GM19023 (cell line): ENCODE measurements around the gene FASTKD1.
"Not testable (repeated sequence)": the region's sequence is repeated elsewhere in the genome, so short reads cannot be mapped to it uniquely, and the experiment has no call there.

Source experiments
- ATAC-seq: cut with Tn5 transposase; IDR thresholded peaks from one replicate; pipeline ENCODE4 v1.9.1; 2021; ENCODE audit warnings: mild to moderate bottlenecking, moderate library complexity; ENCODE audit not compliant: unreplicated experiment

FASTKD1 gene, protein sequence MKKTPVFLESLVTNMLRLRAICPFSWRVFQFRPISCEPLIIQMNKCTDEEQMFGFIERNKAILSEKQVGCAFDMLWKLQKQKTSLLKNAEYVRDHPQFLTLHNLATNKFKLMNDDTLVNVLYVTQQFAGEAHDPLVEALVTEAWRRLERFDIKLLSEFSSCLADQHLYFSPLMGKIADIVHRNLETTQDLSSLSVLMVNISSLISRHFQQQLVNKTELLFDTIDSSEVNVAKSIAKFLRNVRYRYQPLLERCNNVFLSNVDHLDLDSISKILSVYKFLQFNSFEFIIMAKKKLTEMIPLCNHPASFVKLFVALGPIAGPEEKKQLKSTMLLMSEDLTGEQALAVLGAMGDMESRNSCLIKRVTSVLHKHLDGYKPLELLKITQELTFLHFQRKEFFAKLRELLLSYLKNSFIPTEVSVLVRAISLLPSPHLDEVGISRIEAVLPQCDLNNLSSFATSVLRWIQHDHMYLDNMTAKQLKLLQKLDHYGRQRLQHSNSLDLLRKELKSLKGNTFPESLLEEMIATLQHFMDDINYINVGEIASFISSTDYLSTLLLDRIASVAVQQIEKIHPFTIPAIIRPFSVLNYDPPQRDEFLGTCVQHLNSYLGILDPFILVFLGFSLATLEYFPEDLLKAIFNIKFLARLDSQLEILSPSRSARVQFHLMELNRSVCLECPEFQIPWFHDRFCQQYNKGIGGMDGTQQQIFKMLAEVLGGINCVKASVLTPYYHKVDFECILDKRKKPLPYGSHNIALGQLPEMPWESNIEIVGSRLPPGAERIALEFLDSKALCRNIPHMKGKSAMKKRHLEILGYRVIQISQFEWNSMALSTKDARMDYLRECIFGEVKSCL

DNA sequence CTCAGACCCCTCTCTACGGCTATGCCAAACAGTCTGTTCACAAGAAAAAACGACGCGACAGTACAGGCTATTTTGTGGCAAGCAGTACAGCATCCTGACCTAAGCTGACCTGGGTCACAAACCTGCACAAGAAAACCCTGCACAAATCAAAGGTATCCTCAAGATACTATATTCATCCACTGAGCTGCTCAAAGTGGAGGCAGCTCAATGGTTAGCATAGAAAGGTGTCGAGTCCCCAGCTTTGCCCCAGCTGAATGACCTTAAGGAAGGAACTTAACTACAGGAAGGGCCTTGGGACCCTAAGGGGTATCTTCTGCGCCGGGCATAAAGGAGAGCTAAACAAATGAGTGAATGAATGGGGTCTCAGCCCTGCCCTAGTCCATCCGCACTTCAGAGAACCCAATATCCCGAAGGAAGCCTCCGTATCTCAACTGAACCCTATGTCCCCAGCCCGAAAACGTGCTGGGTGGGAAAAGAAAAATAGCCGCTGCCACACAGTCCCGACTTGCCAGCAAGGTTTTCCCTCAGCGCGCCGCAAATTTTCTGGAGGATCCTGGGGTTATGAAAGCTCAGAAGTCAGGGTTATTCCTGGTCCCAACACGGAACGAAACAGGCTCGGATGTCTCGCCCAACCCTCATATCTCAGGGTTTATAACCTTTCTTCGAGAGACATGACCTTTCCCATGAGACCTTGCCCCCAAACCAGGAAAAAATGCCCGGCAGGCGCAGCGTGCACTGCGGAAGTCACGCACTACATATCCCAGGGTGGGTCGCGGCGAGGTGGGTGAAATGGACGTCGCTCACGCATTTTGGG is at the start of gene FASTKD1:
TSS of gene FASTKD1 (minus strand) at position 706 of the 814 bp plus-strand sequence. CDS start 1,836 bp downstream, outside the sequence.
- peak; percentile 99 for ATAC-seq

DNA sequence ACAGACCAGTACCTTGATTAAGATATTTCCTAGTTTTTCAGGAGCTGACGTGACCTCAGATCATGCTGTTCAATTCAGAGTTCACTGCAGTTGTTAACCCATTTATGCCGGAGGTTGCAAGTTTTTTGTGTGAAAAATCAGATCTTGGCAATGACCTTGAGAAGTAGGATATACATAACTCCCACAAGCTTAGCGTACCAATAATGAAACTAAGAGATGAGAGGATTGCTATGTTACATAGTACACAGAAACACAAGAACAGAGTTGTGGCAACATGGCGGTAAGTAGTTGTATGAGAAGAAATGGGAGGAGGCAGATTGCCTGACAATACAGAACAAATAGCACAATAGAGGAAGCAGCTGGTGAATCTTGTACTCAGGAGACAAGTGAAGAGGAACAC is 49.6 kb upstream of the FASTKD1 start:
- ATAC-seq, result no peak

DNA sequence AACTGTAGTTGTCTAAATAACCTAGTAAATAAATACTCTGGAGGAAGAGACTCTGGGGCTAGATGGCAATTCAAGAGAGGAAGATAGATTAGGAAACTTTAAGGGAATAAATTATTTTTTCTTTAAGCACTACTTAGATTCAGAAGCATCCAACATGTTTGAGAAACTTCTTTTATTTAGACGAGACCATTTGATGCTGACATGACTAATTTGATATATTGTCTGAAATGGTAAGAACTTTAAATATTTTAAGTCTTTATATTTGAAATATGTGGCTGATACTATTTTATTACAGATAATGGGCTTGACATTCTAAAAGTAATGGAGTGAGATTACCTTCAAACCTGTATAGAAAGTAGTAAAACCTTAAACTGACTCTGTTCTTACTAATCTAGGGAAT is 46.8 kb upstream of the FASTKD1 start:
- ATAC-seq, result no peak

GRCh38 chr2:169619946-169620345 is 46.3 kb upstream of the FASTKD1 start:
- ATAC-seq, result no peak

DNA sequence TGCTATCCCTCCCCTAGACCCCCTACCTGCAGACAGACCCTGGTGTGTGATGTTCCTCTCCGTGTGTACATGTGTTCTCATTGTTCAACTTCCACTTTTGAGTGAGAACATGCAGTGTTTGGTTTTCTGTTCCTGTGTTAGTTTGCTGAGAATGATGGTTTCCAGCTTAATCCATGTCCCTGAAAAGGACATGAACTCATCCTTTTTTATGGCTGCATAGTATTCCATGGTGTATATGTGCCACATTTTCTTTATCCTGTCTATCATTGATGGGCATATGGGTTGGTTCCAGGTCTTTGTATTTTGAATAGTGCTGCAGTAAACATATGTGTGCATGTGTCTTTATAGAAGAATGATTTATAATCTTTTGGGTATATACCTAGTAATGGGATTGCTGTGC is 42.3 kb upstream of the FASTKD1 start:
- not testable (repeated sequence) for ATAC-seq

DNA sequence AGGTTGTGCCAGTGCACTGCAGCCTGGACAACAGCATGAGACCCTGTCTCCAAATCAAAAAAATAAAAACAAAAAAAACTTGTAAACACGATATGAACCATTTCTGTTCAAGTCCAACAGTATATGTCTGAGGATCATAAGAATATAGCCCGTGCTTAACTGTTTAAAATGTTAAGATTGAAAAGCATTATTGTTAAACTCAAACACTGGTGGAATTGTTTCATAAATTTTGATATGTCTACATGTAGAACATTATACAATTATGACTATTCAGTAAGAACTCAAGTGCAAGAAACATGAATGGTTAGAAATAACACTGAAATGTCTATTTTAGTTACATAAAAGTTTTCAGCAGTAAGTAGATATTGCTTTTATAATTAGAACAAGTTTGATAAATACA is 40.2 kb upstream of the FASTKD1 start:
- no peak for ATAC-seq

GRCh38 chr2:169609264-169609663 is 35.6 kb upstream of the FASTKD1 start:
- ATAC-seq, result no peak

DNA sequence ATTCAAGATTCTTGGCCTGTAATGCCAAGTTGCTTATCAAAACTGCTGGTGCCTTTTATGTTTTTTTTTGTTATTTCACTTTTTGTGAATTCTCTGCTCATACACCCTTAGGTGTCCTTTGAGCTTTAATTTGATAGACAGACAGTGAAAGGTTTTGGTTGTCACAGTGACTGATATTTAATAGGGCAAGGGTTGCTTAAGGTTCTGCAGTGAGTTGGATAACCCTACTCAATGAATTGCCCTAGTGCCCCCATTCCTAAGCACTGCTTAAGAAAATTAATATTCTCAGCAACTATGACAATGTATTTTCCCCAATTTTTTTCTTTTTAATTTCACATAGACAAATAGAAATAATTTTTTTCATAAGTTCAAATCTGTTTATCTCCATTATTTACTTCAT is 25.9 kb upstream of the FASTKD1 start:
- no peak for ATAC-seq

DNA sequence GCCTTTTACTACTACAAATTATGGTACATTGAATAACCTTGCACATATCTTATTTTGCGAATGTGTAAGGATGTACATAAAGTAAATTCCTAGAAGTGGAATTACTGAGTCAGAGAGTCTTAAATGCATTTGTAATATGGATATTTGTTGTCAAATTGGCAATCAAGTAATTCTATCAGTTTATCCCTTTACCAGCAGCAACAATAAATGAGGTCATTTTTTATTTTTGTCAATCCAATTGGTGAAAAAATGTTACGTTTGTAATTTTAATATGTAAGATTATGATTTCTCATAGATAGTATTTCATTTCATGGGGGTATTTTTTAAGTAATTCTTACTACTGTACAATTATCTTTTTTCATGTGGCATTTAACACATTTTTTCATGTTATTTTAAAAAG is 25.3 kb upstream of the FASTKD1 start:
- ATAC-seq, result no peak

DNA sequence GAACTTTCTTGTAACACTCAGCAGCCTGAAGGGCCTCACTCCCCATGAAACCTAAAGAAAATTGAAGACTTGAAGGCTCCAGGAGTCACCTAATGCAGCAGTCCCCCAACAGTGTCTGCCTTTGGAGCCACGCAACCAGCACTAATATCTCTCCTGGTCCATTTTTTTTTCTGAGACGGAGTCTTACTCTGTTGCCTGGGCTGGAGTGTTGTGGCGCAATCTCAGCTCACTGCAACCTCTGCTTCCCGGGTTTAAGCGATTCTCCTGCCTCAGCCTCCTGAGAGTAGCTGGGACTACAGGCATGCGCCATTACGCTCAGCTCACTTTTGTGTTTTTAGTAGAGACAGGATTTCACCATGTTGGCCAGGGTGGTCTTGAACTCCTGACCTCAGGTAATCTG is 22.9 kb upstream of the FASTKD1 start:
- ATAC-seq, result not testable (repeated sequence)

DNA sequence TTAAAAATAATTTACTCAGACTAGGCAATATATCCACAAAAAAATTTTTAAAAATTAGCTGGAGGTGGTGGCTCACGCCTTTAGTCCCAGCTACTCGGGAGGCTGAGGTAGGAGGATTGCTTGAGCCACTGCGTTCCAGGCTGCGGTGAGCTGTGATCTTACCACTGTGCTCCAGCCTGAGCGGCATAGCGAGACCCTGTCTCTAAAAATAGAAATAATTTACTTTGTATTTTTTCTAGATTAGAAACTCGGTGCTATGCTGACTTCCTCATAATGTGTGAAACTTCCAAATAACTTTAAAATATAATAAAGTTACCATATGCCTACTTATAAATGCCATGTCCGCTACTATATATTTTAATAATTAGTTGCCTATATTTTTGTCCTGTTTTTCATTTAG is 17.1 kb upstream of the FASTKD1 start:
- no peak for ATAC-seq

- no peak for ATAC-seq
Measured at GRCh38 chr2:169585673-169586072, 12.0 kb upstream of the FASTKD1 start.

DNA sequence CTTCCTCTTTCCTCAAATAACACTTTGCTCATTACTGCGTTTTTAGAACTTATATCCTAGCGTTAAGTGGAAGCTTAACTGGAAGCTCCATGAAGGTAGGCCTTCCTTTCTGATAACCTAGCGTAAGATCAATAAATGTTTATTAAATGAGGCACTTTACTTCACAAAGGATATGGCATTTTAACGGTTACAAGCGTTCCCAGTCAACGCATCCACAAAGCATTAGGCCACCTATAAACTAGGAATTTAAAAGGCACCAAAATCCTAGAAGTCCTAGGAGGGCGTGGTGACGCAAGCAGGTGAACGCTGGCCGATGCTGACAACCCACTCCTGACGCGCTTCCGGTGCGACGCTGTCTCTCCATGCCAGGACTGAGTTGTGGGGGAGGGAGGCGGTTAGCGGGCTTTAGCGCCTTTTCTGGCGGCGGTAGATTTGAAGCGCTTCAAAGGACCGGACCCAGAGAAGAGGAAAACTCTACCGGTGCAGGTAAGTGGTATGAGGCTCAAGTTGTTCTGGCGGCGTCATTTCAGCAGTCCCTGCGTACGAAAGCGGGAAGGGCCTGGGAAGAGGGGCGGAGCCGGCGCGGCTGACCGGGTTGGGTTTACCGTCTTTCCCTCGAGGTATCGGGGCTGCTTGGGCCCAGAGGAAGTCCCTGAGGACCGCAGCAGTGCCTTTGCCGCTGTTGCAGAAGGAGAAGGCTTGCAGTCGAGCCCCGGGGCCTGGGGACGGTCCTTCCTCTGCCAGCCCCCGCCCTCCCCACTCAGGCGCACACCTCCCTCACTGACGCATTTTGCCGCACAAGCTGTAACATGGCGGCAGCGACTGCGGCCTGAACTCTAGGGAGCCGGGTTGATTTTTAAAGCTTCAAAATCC is 10.6 kb upstream of the FASTKD1 start, which contains the start of gene PPIG:
TSS of gene PPIG (plus strand) at position 347 of the 873 bp plus-strand sequence. CDS start 19,691 bp downstream, outside the sequence.
- peak; percentile 92 for ATAC-seq

- no peak for ATAC-seq
Measured at GRCh38 chr2:169583518-169583917, 9.9 kb upstream of the FASTKD1 start.

DNA sequence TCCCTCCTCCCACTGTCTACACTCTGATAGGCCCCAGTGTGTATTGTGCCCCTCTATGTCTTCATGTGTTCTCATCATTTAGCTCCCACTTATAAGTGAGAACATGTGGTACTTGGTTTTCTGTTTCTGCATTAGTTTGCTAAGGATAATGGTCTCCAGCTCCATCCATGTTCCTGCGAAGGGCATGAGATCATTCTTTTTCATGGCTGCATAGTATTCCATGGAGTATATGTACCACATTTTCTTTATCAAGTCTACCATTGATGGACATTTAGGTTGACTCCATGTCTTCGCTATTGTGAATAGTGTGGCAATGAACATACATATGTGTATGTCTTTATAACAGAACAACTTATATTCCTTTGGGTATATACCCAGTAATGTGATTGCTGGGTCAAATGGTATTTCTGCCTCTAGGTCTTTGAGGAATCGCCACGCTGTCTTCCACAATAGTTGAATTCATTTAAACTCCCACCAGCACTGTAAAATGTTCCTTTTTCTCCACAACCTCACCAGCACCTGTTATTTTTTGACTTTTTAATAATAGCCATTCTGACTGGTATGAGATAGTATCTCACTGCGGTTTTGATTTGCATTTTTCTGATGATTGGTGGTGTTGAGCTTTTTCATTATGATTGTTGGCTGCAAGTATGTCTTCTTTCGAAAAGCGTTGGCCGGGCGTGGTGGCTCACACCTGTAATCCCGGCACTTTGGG is 9.0 kb upstream of the FASTKD1 start:
- not testable (repeated sequence) for ATAC-seq

GRCh38 chr2:169579044-169579443 is 5.4 kb upstream of the FASTKD1 start:
- no peak for ATAC-seq

- not testable (repeated sequence) for ATAC-seq
Measured at GRCh38 chr2:169575264-169575663, 1.6 kb upstream of the FASTKD1 start.

GRCh38 chr2:169574539-169574938 is 874 bp upstream of the FASTKD1 start:
- ATAC-seq, result not testable (repeated sequence)

GRCh38 chr2:169573974-169574299 is 272 bp upstream of the FASTKD1 start:
- ATAC-seq, result no peak

GRCh38 chr2:169572821-169573159 is 875 bp downstream of the FASTKD1 start:
- no peak for ATAC-seq
